Stimulated activated CD8-positive, alpha-beta memory T cell treated with anti-CD3 and anti-CD28 coated beads, Interleukin-7, amount 100 ng/mL, for 1 hour (primary cell): ENCODE measurements around the gene RTTN.
"Not testable (repeated sequence)": the region's sequence is repeated elsewhere in the genome, so short reads cannot be mapped to it uniquely, and the experiment has no call there.

Source experiments
- DNase-seq, 2 donors: peaks; one replicate each; pipeline ENCODE4 v3.0.0-alpha.2; 2020; ENCODE audit warnings: low read depth in 2 of 2

The RTTN gene

GRCh38 chr18:70154591-70155194 is 50.8 kb downstream of the RTTN start:
- no peak for DNase-seq

GRCh38 chr18:70151614-70152013 is 53.9 kb downstream of the RTTN start:
- DNase-seq, result no peak

- DNase-seq, result no peak
Observed at GRCh38 chr18:70149616-70150301, 55.7 kb downstream of the RTTN start.

- no peak for DNase-seq
Observed at GRCh38 chr18:70149156-70149555, 56.3 kb downstream of the RTTN start.

- DNase-seq, result no peak
Observed at GRCh38 chr18:70148039-70148938, 57.2 kb downstream of the RTTN start.

GRCh38 chr18:70146174-70146573 is 59.3 kb downstream of the RTTN start:
- DNase-seq, result no peak

GRCh38 chr18:70142001-70142400 is 63.5 kb downstream of the RTTN start:
- no peak for DNase-seq

GRCh38 chr18:70139138-70139537 is 66.3 kb downstream of the RTTN start:
- DNase-seq, result no peak

- DNase-seq, result no peak
Observed at GRCh38 chr18:70135604-70136003, 69.9 kb downstream of the RTTN start.

GRCh38 chr18:70132999-70133398 is 72.5 kb downstream of the RTTN start:
- DNase-seq, result no peak

GRCh38 chr18:70128271-70128670 is 77.2 kb downstream of the RTTN start:
- DNase-seq, result no peak

GRCh38 chr18:70127359-70127758 is 78.1 kb downstream of the RTTN start:
- no peak for DNase-seq

GRCh38 chr18:70126832-70127231 is 78.7 kb downstream of the RTTN start:
- DNase-seq, result no peak

GRCh38 chr18:70124139-70124538 is 81.3 kb downstream of the RTTN start:
- DNase-seq, result no peak

- DNase-seq, result no peak
Observed at GRCh38 chr18:70121842-70122241, 83.6 kb downstream of the RTTN start.

- DNase-seq, result no peak
Observed at GRCh38 chr18:70116949-70117348, 88.5 kb downstream of the RTTN start.

GRCh38 chr18:70113511-70113910 is 92.0 kb downstream of the RTTN start:
- DNase-seq, result no peak

- DNase-seq, result no peak
Observed at GRCh38 chr18:70110678-70111077, 94.8 kb downstream of the RTTN start.

GRCh38 chr18:70107091-70107490 is 98.4 kb downstream of the RTTN start:
- DNase-seq, result no peak

- DNase-seq, result not testable (repeated sequence)
Observed at GRCh38 chr18:70102854-70103253, 102.6 kb downstream of the RTTN start.

- no peak for DNase-seq
Observed at GRCh38 chr18:70089858-70090257, 115.6 kb downstream of the RTTN start.

- DNase-seq, result no peak
Observed at GRCh38 chr18:70086085-70086484, 119.4 kb downstream of the RTTN start.

- DNase-seq, result no peak
Observed at GRCh38 chr18:70085641-70086040, 119.8 kb downstream of the RTTN start.
